Glutamatergic neuron (in vitro differentiated cells): ENCODE data around the gene CXXC1. TPM values are rescaled to one million over a fixed set of nuclear protein-coding genes. Genes with fewer than 3 reads are reported as not detected.
"Not testable (repeated sequence)": the region's sequence is repeated elsewhere in the genome, so short reads cannot be mapped to it uniquely, and the experiment has no call there.

ENCODE experiments used
- DNase-seq: peaks from one replicate; pipeline ENCODE4 v3.0.0; 2022
- H3K27ac Mint-ChIP-seq: one replicate; pipeline ENCODE4 v1.8.0; 2020; ENCODE audit warnings: mild to moderate bottlenecking, mixed read lengths, inconsistent platforms; ENCODE audit not compliant: unreplicated experiment
- H3K27me3 Mint-ChIP-seq: one replicate; pipeline ENCODE4 v1.8.0; 2020; ENCODE audit warnings: mild to moderate bottlenecking, moderate library complexity, mixed read lengths, inconsistent platforms; ENCODE audit not compliant: unreplicated experiment
- H3K36me3 Mint-ChIP-seq: one replicate; pipeline ENCODE4 v1.8.0; 2020; ENCODE audit warnings: mild to moderate bottlenecking, mixed read lengths, inconsistent platforms; ENCODE audit not compliant: unreplicated experiment
- H3K4me1 Mint-ChIP-seq: one replicate; pipeline ENCODE4 v1.8.0; 2020; ENCODE audit warnings: mild to moderate bottlenecking, low read depth, mixed read lengths, inconsistent platforms; ENCODE audit not compliant: unreplicated experiment
- H3K4me3 Mint-ChIP-seq: one replicate; pipeline ENCODE4 v1.8.0; 2020; ENCODE audit warnings: mild to moderate bottlenecking, mixed read lengths, inconsistent platforms; ENCODE audit not compliant: unreplicated experiment
- H3K9me3 Mint-ChIP-seq: one replicate; pipeline ENCODE4 v1.8.0; 2020; ENCODE audit warnings: mild to moderate bottlenecking, moderate library complexity, mixed read lengths, inconsistent platforms; ENCODE audit not compliant: unreplicated experiment
- CTCF ChIP-seq: fragments of 200-600 bp; sonication (generic); IDR thresholded peaks from one replicate; pipeline ENCODE4 v1.5.0; 2021; ENCODE audit not compliant: partially characterized antibody, unreplicated experiment
- total RNA-seq: library from RNA; stranded (reverse); fragmentation: NEBNext Ultra II Directional; extraction: Animal tissue kit (Norgen Biotek cat#: 25700); gene quantifications from one replicate; pipeline ENCODE4 v1.2.1, GENCODE V29; 2021; ENCODE audit not compliant: unreplicated experiment

The CXXC1 gene
- total RNA-seq, 1 donor from 2014 or later, result 66.3 TPM

GRCh38 chr18:50266248-50266704 lies 21.2 kb downstream of the CXXC1 start, which contains the start of gene CFAP53:
CFAP53 (minus strand) TSS chr18:50266495; CDS start chr18:50266404, 91 bp downstream.
- H3K4me1 Mint-ChIP-seq, result peaks cover 3% of the 10 kb centered on the region
- peak within 1 kb of the TSS; percentile 93 for H3K4me3 Mint-ChIP-seq
- no peaks in the 10 kb centered on the region for H3K9me3 Mint-ChIP-seq
- peak; percentile 96 for DNase-seq
- no peaks in the 10 kb centered on the region for H3K36me3 Mint-ChIP-seq
- H3K27me3 Mint-ChIP-seq, result peaks cover 4% of the 10 kb centered on the region
- TF ChIP-seq CTCF, result no peak
- no peak within 1 kb of the TSS for H3K27ac Mint-ChIP-seq

GRCh38 chr18:50262977-50263376 lies 24.5 kb downstream of the CXXC1 start:
- H3K27ac Mint-ChIP-seq, result no peak overlapping the region
- peaks cover 3% of the 10 kb centered on the region for H3K4me1 Mint-ChIP-seq

GRCh38 chr18:50250935-50251334 lies 36.6 kb downstream of the CXXC1 start:
- Mint-ChIP-seq H3K9me3 (no peaks in the 10 kb centered on the region), H3K27me3 (no peaks in the 10 kb centered on the region), H3K27ac (no peak overlapping the region), H3K4me1 (no peaks in the 10 kb centered on the region), H3K4me3 (no peak overlapping the region), H3K36me3 (no peaks in the 10 kb centered on the region)
- no peak for DNase-seq
- no peak for TF ChIP-seq CTCF

More at GRCh38 chr18:50262977-50263376, 24.5 kb downstream of the CXXC1 start:
- no peak for DNase-seq
- Mint-ChIP-seq H3K36me3 (no peaks in the 10 kb centered on the region), H3K9me3 (peaks cover 4% of the 10 kb centered on the region), H3K27me3 (peaks cover 4% of the 10 kb centered on the region), H3K4me3 (no peak overlapping the region)
- TF ChIP-seq CTCF, result no peak

- no peak for TF ChIP-seq CTCF
- no peak for DNase-seq
- no peaks in the 10 kb centered on the region for H3K9me3 Mint-ChIP-seq
- no peaks in the 10 kb centered on the region for H3K27me3 Mint-ChIP-seq
- no peak overlapping the region for H3K4me3 Mint-ChIP-seq
- H3K27ac Mint-ChIP-seq, result no peak overlapping the region
- H3K4me1 Mint-ChIP-seq, result no peaks in the 10 kb centered on the region
- H3K36me3 Mint-ChIP-seq, result no peaks in the 10 kb centered on the region
Observed at GRCh38 chr18:50249576-50249975, 37.9 kb downstream of the CXXC1 start.

- H3K27me3 Mint-ChIP-seq, result peaks cover 2% of the 10 kb centered on the region
- no peak for TF ChIP-seq CTCF
- H3K4me1 Mint-ChIP-seq, result no peaks in the 10 kb centered on the region
- peaks cover 11% of the 10 kb centered on the region for H3K36me3 Mint-ChIP-seq
- no peak overlapping the region for H3K4me3 Mint-ChIP-seq
- peaks cover 4% of the 10 kb centered on the region for H3K9me3 Mint-ChIP-seq
- H3K27ac Mint-ChIP-seq, result no peak overlapping the region
- no peak for DNase-seq
Observed at GRCh38 chr18:50247561-50247960, 39.9 kb downstream of the CXXC1 start.

GRCh38 chr18:50241768-50242167 lies 45.7 kb downstream of the CXXC1 start:
- not testable (repeated sequence) for DNase-seq, H3K4me3 Mint-ChIP-seq, H3K27me3 Mint-ChIP-seq, H3K27ac Mint-ChIP-seq, H3K4me1 Mint-ChIP-seq, H3K9me3 Mint-ChIP-seq
- H3K36me3 Mint-ChIP-seq, result peaks cover 22% of the 10 kb centered on the region
